Hematopoietic multipotent progenitor cell treated with erythropoietin and hydrocortisone succinate and interleukin-3 and kit ligand, for 17 days (in vitro differentiated cells): Measurements from ENCODE around the gene C4A.
A peak's percentile ranks its signal among the peaks of the same experiment; 100 is the strongest.
"Not testable (repeated sequence)": the region's sequence is repeated elsewhere in the genome, so short reads cannot be mapped to it uniquely, and the experiment has no call there.

ENCODE experiments used
- DNase-seq: peaks from one replicate; pipeline ENCODE4 v3.0.0-alpha.2; 2015; ENCODE audit warnings: low spot score

Gene C4A

DNA sequence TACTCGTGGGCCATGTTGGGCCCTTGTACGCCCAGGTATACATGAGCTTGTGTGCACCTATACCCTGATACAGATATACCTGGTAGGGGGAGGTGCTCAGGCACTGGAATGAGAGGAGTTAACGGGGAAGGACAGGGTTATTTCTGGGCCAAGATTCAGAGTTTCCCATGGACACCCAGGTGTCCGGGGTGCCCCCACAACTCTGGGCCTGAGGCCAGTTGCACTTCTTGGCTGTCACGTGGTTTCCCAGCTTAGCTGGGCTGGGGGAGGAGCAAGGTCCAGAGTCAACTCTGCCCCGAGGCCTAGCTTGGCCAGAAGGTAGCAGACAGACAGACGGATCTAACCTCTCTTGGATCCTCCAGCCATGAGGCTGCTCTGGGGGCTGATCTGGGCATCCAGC lies at the start of gene C4A:
Gene C4A (plus strand): TSS at position 314 of the 400 bp plus-strand sequence. CDS start 51 bp downstream, at position 365.
- DNase-seq, result not testable (repeated sequence)

- not testable (repeated sequence) for DNase-seq
Measured at GRCh38 chr6:31932137-31932536, 49.7 kb upstream of the C4A start.

- DNase-seq, result no peak
Measured at GRCh38 chr6:31933537-31933936, 48.3 kb upstream of the C4A start.

DNA sequence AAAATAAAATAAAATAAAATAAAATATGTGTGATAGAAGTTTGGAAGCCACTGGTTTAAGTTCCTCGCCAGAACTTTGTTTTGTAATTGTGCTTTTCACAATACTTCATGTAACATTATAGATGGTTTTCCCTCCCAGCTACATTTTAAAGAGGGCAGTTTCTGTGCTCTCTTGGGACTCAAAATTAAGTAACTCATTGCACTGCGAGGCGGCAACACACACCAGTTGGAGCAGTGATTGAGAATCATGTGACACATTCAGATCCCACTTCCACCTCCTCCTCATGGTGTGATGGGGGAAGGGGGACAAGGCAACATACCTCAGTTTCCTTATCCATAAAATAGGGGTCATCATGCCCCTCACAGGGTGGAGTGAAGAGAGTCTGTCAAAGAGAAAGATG lies 46.8 kb upstream of the C4A start:
- no peak for DNase-seq

GRCh38 chr6:31935823-31936222 lies 46.0 kb upstream of the C4A start:
- DNase-seq, result no peak

DNA sequence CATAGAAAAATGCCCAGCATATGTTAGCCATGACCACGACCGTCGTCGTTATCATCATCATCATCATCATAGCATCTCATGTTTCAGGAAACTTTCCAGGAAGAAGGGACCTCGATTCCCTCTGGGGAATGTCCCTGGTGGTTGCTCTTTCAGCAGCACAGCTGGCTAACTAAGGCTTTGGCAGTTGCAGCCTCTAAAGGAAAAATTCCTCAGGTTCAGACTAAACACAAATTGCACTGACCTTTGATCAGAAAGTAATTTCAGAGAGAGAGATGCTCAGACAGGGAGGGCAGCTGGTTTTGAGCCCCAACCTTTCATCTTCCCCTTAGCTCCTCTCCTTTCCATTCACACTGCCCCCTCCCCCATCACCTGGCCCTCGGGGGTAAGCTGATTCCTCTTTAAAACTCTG lies 41.6 kb upstream of the C4A start:
- no peak for DNase-seq

DNA sequence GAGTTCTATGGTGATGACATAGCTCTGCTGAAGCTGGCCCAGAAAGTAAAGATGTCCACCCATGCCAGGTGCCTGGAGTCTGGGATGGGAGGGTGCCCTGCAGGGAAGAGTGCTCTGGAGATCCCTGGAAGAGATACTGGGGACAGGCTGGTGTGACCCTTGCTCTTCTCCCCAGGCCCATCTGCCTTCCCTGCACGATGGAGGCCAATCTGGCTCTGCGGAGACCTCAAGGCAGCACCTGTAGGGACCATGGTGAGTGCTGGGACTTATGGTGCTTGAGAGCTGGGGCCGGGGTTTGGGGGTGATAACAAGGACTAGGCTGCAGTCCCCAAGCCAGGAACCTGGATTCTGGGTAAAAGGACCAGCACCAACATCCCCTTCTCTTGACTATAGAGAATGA lies 38.1 kb upstream of the C4A start:
- no peak for DNase-seq

DNA sequence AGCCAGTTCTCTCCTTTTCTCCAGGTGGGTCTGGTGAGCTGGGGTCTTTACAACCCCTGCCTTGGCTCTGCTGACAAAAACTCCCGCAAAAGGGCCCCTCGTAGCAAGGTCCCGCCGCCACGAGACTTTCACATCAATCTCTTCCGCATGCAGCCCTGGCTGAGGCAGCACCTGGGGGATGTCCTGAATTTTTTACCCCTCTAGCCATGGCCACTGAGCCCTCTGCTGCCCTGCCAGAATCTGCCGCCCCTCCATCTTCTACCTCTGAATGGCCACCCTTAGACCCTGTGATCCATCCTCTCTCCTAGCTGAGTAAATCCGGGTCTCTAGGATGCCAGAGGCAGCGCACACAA lies 36.7 kb upstream of the C4A start:
- no peak for DNase-seq

DNA sequence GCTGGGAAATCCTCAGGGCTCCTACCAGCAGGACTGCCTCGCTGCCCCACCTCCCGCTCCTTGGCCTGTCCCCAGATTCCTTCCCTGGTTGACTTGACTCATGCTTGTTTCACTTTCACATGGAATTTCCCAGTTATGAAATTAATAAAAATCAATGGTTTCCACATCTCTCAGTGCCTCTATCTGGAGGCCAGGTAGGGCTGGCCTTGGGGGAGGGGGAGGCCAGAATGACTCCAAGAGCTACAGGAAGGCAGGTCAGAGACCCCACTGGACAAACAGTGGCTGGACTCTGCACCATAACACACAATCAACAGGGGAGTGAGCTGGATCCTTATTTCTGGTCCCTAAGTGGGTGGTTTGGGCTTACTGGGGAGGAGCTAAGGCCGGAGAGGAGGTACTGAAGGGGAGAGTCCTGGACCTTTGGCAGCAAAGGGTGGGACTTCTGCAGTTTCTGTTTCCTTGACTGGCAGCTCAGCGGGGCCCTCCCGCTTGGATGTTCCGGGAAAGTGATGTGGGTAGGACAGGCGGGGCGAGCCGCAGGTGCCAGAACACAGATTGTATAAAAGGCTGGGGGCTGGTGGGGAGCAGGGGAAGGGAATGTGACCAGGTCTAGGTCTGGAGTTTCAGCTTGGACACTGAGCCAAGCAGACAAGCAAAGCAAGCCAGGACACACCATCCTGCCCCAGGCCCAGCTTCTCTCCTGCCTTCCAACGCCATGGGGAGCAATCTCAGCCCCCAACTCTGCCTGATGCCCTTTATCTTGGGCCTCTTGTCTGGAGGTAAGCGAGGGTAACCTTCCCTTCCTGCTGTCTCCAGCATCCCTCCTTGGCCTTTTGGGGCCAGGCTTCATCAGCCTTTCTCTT lies 36.1 kb upstream of the C4A start, which contains the start of gene CFB:
Gene CFB (plus strand): TSS at position 589 of the 863 bp plus-strand sequence. CDS start 127 bp downstream, at position 716.
- no peak for DNase-seq

DNA sequence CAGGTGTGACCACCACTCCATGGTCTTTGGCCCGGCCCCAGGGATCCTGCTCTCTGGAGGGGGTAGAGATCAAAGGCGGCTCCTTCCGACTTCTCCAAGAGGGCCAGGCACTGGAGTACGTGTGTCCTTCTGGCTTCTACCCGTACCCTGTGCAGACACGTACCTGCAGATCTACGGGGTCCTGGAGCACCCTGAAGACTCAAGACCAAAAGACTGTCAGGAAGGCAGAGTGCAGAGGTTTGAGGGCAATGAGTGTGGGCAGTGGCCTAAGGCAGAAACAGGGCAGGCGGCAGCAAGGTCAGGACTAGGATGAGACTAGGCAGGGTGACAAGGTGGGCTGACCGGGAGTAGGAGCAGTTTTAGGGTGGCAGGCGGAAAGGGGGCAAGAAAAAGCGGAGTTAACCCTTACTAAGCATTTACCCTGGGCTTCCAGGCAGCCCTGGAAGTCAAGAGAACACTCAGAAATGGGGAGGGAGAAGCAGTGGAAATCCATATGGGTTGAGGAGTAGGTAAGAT lies 35.4 kb upstream of the C4A start:
- DNase-seq, result no peak

DNA sequence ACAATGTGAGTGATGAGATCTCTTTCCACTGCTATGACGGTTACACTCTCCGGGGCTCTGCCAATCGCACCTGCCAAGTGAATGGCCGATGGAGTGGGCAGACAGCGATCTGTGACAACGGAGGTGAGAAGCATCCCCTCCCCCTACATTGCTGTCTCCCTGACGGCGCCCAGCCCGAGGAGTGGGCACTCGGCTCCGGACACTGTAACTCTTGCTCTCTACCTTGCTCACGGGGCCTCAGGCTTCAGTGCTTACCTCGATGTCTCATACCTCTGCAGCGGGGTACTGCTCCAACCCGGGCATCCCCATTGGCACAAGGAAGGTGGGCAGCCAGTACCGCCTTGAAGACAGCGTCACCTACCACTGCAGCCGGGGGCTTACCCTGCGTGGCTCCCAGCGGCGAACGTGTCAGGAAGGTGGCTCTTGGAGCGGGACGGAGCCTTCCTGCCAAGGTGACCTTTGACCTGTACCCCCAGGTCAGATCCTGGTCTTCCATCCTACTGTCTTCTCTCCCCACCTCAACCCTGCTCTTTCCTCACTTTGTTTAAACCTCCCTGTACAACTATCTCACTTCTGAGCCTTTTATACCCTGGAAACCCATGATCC lies 34.7 kb upstream of the C4A start:
- DNase-seq, result no peak

- DNase-seq, result no peak
Measured at GRCh38 chr6:31947864-31948263, 34.0 kb upstream of the C4A start.

GRCh38 chr6:31948306-31948705 lies 33.6 kb upstream of the C4A start:
- DNase-seq, result no peak

DNA sequence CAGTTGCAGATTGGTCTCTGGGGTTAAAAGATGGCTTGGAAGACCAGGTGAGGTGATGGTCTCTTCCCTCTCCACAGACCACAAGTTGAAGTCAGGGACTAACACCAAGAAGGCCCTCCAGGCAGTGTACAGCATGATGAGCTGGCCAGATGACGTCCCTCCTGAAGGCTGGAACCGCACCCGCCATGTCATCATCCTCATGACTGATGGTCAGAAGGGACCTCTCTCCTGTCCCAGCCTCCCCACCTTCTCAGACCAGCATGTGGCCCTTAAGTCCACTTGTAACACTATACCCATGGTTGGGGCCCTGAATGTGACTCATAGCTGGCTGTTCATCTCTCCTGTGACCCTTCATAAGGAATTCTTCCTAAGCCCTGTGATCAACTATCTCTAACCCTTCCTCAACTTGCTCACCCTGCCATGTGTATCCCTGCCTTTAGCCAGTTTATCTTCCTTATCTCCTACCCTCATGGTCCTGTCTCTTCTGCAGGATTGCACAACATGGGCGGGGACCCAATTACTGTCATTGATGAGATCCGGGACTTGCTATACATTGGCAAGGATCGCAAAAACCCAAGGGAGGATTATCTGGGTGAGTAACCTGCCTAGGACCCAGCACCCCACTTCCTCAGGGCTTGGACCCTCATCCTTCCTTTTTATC lies 33.0 kb upstream of the C4A start:
- DNase-seq, result no peak

DNA sequence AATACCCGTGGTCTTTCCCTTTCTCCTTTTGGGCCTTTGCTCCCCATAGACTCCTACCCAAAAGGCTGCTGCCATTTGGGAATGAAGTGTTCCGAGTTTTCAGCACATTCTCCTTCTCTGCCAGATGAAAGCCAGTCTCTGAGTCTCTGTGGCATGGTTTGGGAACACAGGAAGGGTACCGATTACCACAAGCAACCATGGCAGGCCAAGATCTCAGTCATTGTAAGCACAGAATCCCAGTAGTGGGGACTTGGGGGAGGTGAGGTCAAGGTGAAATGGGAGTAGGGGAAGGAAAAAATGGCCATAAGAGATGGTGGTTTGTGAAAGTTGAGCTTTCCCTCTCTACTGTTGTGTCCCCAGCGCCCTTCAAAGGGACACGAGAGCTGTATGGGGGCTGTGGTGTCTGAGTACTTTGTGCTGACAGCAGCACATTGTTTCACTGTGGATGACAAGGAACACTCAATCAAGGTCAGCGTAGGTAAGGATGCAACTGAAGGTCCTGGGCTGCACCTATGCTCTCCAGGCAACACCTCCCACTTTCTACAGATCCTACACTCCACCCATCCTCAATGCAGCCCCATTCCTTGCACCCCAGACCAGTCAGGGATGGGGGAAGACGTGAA lies 31.8 kb upstream of the C4A start:
- no peak for DNase-seq

DNA sequence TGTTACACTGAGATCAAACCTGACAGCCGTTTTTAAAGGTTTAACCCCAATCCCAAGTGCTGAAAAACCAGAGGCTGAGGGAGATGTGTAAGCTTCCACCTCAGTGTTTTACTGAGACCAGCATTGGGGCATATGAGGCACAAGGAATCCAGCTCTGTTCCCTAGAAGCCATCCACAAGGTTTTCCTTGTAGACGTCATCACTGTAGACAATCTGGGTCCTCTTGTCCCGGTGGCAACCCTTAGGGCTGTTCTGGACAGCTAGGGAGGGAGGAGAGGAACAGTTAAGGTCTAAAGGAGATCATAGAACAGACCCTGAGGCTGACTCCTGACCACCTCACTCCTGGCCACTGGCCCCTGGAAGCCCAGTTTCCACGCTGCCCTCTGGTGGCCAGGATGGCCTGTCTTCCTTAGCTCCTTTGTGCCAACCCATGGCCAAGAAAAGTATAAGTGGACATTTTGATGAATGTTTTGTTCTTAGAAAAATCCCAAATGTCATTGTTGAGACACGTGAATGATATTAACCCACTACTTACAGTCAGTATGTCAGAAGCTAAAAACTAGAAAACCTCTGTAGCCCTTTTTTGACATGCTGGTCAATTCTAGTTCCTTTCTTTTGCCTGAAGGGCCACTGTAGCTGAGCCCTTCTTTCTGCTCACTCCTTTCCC lies 29.6 kb upstream of the C4A start:
- peak; percentile 63 for DNase-seq

- DNase-seq, result no peak
Measured at GRCh38 chr6:31952890-31953289, 29.0 kb upstream of the C4A start.

GRCh38 chr6:31954511-31954910 lies 27.3 kb upstream of the C4A start:
- no peak for DNase-seq

GRCh38 chr6:31956796-31957195 lies 25.1 kb upstream of the C4A start:
- DNase-seq, result no peak

- DNase-seq, result no peak
Measured at GRCh38 chr6:31958412-31958740, 23.5 kb upstream of the C4A start.

GRCh38 chr6:31958741-31959739 lies 22.8 kb upstream of the C4A start, which contains the start of the genes NELFE and SKIC2:
TSS of gene NELFE (minus strand) at chr6:31958971. CDS start at chr6:31958446, 525 bp downstream.
TSS of gene SKIC2 (plus strand) at chr6:31959175. CDS start at chr6:31959193, 18 bp downstream.
- peak; percentile 98 for DNase-seq
